Keratinocyte (primary cell): ENCODE measurements around the gene ZSWIM3.

Experiments
- EZH2 ChIP-seq: IDR thresholded peaks from one replicate; pipeline ENCODE4 v1.6.1; 2012; ENCODE audit warnings: inconsistent platforms, mild to moderate bottlenecking, low read length, moderate library complexity
- TF ChIP-seq, protein P1 (sequence below), 3 experiments: IDR thresholded peaks in 1 of 3; conservative IDR thresholded peaks in 1 of 3; optimal IDR thresholded peaks in 1 of 3; 2 replicates in 2 of 3; 3 replicates in 1 of 3; pipeline versions ENCODE3 to v1.5.1; 2011; ENCODE audit warnings: low read length in 3 of 3, mild to moderate bottlenecking in 3 of 3, moderate library complexity in 2 of 3, control low read depth in 1 of 3, inconsistent platforms in 1 of 3; ENCODE audit not compliant: insufficient read depth in 2 of 3; ENCODE audit errors: extremely low read depth in 1 of 3

DNA sequence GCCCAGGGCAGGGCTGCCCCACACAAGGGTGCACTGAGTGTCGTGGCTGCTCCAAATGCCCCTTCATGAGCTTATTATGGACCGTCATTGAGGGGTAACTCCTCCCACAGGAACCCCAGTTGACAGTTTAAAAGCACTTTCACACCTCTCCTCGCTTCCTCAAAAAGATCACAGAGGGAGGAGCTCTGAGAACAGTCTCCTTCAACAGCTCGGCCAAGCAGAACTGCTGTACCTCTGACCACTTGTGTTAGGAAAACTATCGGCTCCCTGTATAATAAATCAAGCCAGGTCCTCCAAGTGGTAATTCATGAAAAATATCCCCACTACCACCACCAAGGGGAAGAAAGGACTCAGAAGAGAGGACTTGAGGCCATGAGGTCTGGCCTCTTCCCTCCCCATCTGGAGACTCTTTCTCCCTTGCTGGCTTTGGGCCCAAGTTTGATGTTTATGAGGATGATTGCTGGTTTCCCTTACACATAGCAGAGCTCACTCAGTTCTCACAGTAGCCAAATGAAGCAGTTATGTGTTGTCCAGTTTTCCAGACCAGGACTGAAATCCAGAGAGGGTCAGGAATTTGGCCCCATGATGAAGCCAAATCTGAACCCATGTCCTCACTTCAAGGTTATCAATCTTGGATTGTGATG is 15.1 kb upstream of the ZSWIM3 start:
- TF ChIP-seq, protein P1, sequence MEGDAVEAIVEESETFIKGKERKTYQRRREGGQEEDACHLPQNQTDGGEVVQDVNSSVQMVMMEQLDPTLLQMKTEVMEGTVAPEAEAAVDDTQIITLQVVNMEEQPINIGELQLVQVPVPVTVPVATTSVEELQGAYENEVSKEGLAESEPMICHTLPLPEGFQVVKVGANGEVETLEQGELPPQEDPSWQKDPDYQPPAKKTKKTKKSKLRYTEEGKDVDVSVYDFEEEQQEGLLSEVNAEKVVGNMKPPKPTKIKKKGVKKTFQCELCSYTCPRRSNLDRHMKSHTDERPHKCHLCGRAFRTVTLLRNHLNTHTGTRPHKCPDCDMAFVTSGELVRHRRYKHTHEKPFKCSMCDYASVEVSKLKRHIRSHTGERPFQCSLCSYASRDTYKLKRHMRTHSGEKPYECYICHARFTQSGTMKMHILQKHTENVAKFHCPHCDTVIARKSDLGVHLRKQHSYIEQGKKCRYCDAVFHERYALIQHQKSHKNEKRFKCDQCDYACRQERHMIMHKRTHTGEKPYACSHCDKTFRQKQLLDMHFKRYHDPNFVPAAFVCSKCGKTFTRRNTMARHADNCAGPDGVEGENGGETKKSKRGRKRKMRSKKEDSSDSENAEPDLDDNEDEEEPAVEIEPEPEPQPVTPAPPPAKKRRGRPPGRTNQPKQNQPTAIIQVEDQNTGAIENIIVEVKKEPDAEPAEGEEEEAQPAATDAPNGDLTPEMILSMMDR (optimal IDR thresholded peaks at IDR 0.05 in 1 of 3, IDR thresholded peaks at IDR 0.05 in 1 of 3, conservative IDR thresholded peaks at IDR 0.05 in 1 of 3; ENCODE audit: extremely low read depth in 1 of 3, insufficient read depth in 2 of 3, low read length in 3 of 3), result no peak
- TF ChIP-seq EZH2, result no peak
